HepG2 (cell line): ENCODE results near the gene SRC. TPM values are rescaled to one million over a fixed set of nuclear protein-coding genes. Genes with fewer than 3 reads are reported as not detected.

Experiments
- ATAC-seq: fragments of 200-7000 bp; cut with Tn5 transposase; 3 replicates; pipeline ENCODE4 v1.9.1; 2020; ENCODE audit warnings: mild to moderate bottlenecking, moderate library complexity
- BruUV-seq: library from RNA; stranded (reverse); fragments of 400-500 nt; replicated peaks from 2 replicates; lab custom pipeline; 2021; lab: Mats Ljungman, UMichigan
- CTCF ChIA-PET: fragments of 300-600 bp; formaldehyde crosslinking; extraction: SDS; loops from one replicate; lab custom pipeline; 2021; ENCODE audit warnings: low total read pairs, inconsistent platforms, low intra/inter-chr PET ratio; lab: Yijun Ruan, JAX
- POLR2A ChIA-PET: fragments of 350-600 bp; sonication (Branson Sonifier 250); formaldehyde crosslinking; loops from one replicate; lab custom pipeline; 2020; ENCODE audit warnings: antibody characterized with exemption, inconsistent platforms; lab: Yijun Ruan, JAX
- DNase-seq: peaks from one replicate; pipeline ENCODE4 v3.0.0-alpha.2; 2015; ENCODE audit warnings: low spot score
- FAIRE-seq: peaks from 3 replicates; lab custom pipeline; 2011; peaks lifted over from hg19 to GRCh38; lab: Jason Lieb, UNC
- H2AFZ ChIP-seq: one replicate; pipeline ENCODE4 v1.6.1; 2011; ENCODE audit warnings: low read length, inconsistent platforms
- H3K27ac ChIP-seq: fragments of 300-600 bp; 3 replicates; pipeline ENCODE4 v1.8.0; 2011; ENCODE audit warnings: mixed run types, mild to moderate bottlenecking, mixed read lengths, low read length, inconsistent platforms; ENCODE audit not compliant: insufficient read depth; ENCODE audit errors: extremely low read length
- H3K27me3 ChIP-seq, 2 experiments: fragments of 200-600 bp in 1 of 2; 2 replicates in 1 of 2; 3 replicates in 1 of 2; pipeline versions ENCODE4 v1.6.0 to v1.8.0; 2011; ENCODE audit warnings: low read length in 2 of 2, mild to moderate bottlenecking in 2 of 2, moderate library complexity in 2 of 2, inconsistent platforms in 1 of 2; ENCODE audit not compliant: insufficient read depth in 2 of 2, control insufficient read depth in 1 of 2
- H3K36me3 ChIP-seq, 2 experiments: fragments of 200-600 bp in 1 of 2; replicated peaks in 1 of 2; 2 replicates in 1 of 2; 3 replicates in 1 of 2; pipeline versions ENCODE4 v1.5.1 to v1.8.0; 2011; ENCODE audit warnings: low read length in 2 of 2, inconsistent platforms in 1 of 2; ENCODE audit not compliant: insufficient read depth in 2 of 2, control insufficient read depth in 1 of 2
- H3K4me1 ChIP-seq: 2 replicates; pipeline ENCODE4 v1.5.1; 2012; ENCODE audit warnings: low read length, inconsistent platforms; ENCODE audit not compliant: insufficient read depth
- H3K4me2 ChIP-seq: 2 replicates; pipeline ENCODE4 v1.6.0; 2011; ENCODE audit warnings: low read depth, low read length, inconsistent platforms
- H3K4me3 ChIP-seq, 3 experiments: fragments of 200-600 bp in 1 of 3; sonication (generic), shearing (Covaris generic) in 1 of 3; replicated peaks in 1 of 3; 2 replicates each; pipeline ENCODE4 v1.5.1; 2011 to 2016; ENCODE audit warnings: low read length in 3 of 3, inconsistent platforms in 2 of 3, low read depth in 2 of 3, mild to moderate bottlenecking in 2 of 3, control low read depth in 1 of 3, mixed read lengths in 1 of 3; ENCODE audit not compliant: insufficient read depth in 1 of 3
- H3K79me2 ChIP-seq: one replicate; pipeline ENCODE4 v1.6.1; 2011; ENCODE audit warnings: low read length, inconsistent platforms; ENCODE audit not compliant: insufficient read depth
- H3K9ac ChIP-seq: 2 replicates; pipeline ENCODE4 v1.6.0; 2011; ENCODE audit warnings: mild to moderate bottlenecking, low read depth, low read length, inconsistent platforms; ENCODE audit not compliant: insufficient read depth
- H3K9me3 ChIP-seq: 2 replicates; pipeline ENCODE4 v1.5.1; 2012; ENCODE audit warnings: mild to moderate bottlenecking, low read length
- H4K20me1 ChIP-seq: 2 replicates; pipeline ENCODE4 v1.6.0; 2011; ENCODE audit warnings: inconsistent platforms, mild to moderate bottlenecking, low read length, moderate library complexity; ENCODE audit not compliant: insufficient read depth
- ARID2 ChIP-seq: sonication (generic); formaldehyde crosslinking; IDR thresholded peaks from 2 replicates; pipeline ENCODE4 v1.8.1; 2022; ENCODE audit warnings: mild to moderate bottlenecking, missing genetic modification reagents, borderline replicate concordance
- DMAP1 ChIP-seq: IDR thresholded peaks from 2 replicates; pipeline ENCODE4 v1.6.1; 2016
- DZIP1 ChIP-seq: sonication (generic); formaldehyde crosslinking; IDR thresholded peaks from 2 replicates; pipeline ENCODE4 v1.5.0; 2020; ENCODE audit warnings: mild to moderate bottlenecking, missing genetic modification reagents
- GTF2F1 ChIP-seq: fragments of 150-350 bp; IDR thresholded peaks from 2 replicates; pipeline ENCODE4 v1.6.1; 2014; ENCODE audit warnings: low read length
- HNRNPUL1 ChIP-seq: fragments of 200-400 bp; formaldehyde crosslinking; IDR thresholded peaks from 2 replicates; pipeline ENCODE4 v1.6.1; 2017; ENCODE audit warnings: low read depth, mild to moderate bottlenecking, low read length, moderate library complexity
- KAT7 ChIP-seq: IDR thresholded peaks from 2 replicates; pipeline ENCODE4 v1.6.1; 2018; ENCODE audit warnings: borderline replicate concordance, missing compliant biosample characterization
- LCORL ChIP-seq, 2 experiments: fragments of 450-650 bp in 1 of 2; sonication (generic) in 1 of 2; formaldehyde crosslinking in 1 of 2; IDR thresholded peaks; 2 replicates each; pipeline versions ENCODE4 v1.5.0 to v1.6.1; 2017 to 2020; ENCODE audit warnings: antibody characterized with exemption in 1 of 2, missing genetic modification reagents in 1 of 2
- MXD4 ChIP-seq: IDR thresholded peaks from 2 replicates; pipeline ENCODE4 v1.6.1; 2016; ENCODE audit warnings: mild to moderate bottlenecking, missing biosample characterization, missing genetic modification reagents
- NFATC3 ChIP-seq: sonication (generic); formaldehyde crosslinking; IDR thresholded peaks from 2 replicates; pipeline ENCODE4 v1.5.1; 2020; ENCODE audit warnings: mild to moderate bottlenecking, missing genetic modification reagents
- NKX3-1 ChIP-seq: sonication (generic); formaldehyde crosslinking; IDR thresholded peaks from 2 replicates; pipeline ENCODE4 v1.5.0; 2020; ENCODE audit warnings: missing genetic modification reagents
- ZBTB7A ChIP-seq: sonication (generic); formaldehyde crosslinking; IDR thresholded peaks from 2 replicates; pipeline ENCODE4 v1.8.0; 2022; ENCODE audit warnings: mild to moderate bottlenecking, missing genetic modification reagents
- WGBS: methylation state at CpG from one replicate; pipeline ENCODE4 v1.1.6; 2017; ENCODE audit warnings: low lambda C conversion rate; 5-methylcytosine and 5-hydroxymethylcytosine counted together
- in situ Hi-C: cut with HindIII; loops from 2 replicates; pipeline ENCODE4 v1.10.0; 2017; ENCODE audit warnings: low pct_unique_long_range_greater_than_20kb; ENCODE audit not compliant: extremely low pct_ligation_motif_present
- intact Hi-C: fragments of 100-400 bp; cut with micrococcal nuclease; formaldehyde crosslinking; loops from one replicate; pipeline ENCODE4 v1.10.0; 2022; ENCODE audit not compliant: unreplicated experiment
- polyA plus RNA-seq, 8 experiments: library from polyadenylated mRNA; depleted of rRNA in 3 of 8; stranded (reverse) in 7 of 8; unstranded in 1 of 8; fragments of >200 nt; fragmentation: Illumina TruSeq in 4 of 8; extraction: Trizol in 4 of 8; gene quantifications; 2 replicates each; pipeline versions ENCODE4 v1.2.1 to v1.2.3, GENCODE V29; 2011 to 2016; ENCODE audit warnings: low read depth in 4 of 8, missing spikeins in 1 of 8, mixed read lengths in 1 of 8; ENCODE audit not compliant: insufficient read depth in 1 of 8
- total RNA-seq, 5 experiments: library from RNA; depleted of rRNA; stranded (reverse); fragments of >200 nt; fragmentation: Illumina TruSeq; extraction: Trizol; gene quantifications; 2 replicates each; pipeline ENCODE4 v1.2.3, GENCODE V29; 2016; ENCODE audit warnings: low read depth in 1 of 5

Gene SRC
- total and polyA plus RNA-seq, 2 of the 13 experiments (the other 11 are each of a cell fraction or from before 2014, with no cell fraction given): 54.7 to 192 TPM

GRCh38 chr20:37449276-37449675, 103.3 kb downstream of the SRC start:
- intact Hi-C loops: no loop called here
- WGBS: 37% methylated on average over 12 of the region's 12 CpGs
- CTCF ChIA-PET: no interaction called here

More at GRCh38 chr20:37449276-37449675, 103.3 kb downstream of the SRC start:
- H3K9me3 ChIP-seq: no peaks in the 10 kb centered on the region
- no peak overlapping the region for H3K4me2 ChIP-seq
- no peak for FAIRE-seq
- no peak overlapping the region for H3K9ac ChIP-seq
- no peaks in the 10 kb centered on the region for H3K4me1 ChIP-seq
- no peak overlapping the region for H3K27ac ChIP-seq
- no peaks in the 10 kb centered on the region for H3K79me2 ChIP-seq
- H2AFZ ChIP-seq: no peak overlapping the region
- ATAC-seq: no peak
- H4K20me1 ChIP-seq: no peaks in the 10 kb centered on the region
- H3K4me3 ChIP-seq: no peak overlapping the region
- no TSS peak for BruUV-seq
- in situ Hi-C loops: no loop called here
- H3K27me3 ChIP-seq: peaks cover 6 to 36% of the 10 kb centered on the region in 2 experiments; a peak in 4 of 5 replicates
- POLR2A ChIA-PET: no interaction called here
- no peak for DNase-seq
- H3K36me3 ChIP-seq: no peaks in the 10 kb centered on the region
- TF ChIP-seq GTF2F1: no peak
- no peak for TF ChIP-seq DMAP1 (CRISPR knock-in tag)
- no peak for TF ChIP-seq LCORL (IDR thresholded peaks at IDR 0.05)
- TF ChIP-seq LCORL (CRISPR knock-in tag; IDR thresholded peaks at IDR 0.05): no peak
- TF ChIP-seq NFATC3 (CRISPR knock-in tag): no peak
- no peak for TF ChIP-seq MXD4
- TF ChIP-seq HNRNPUL1: no peak
- TF ChIP-seq KAT7 (CRISPR knock-in tag): no peak
- TF ChIP-seq ARID2 (CRISPR knock-in tag): no peak
- TF ChIP-seq NKX3-1 (CRISPR knock-in tag): no peak
- TF ChIP-seq ZBTB7A: no peak
- TF ChIP-seq DZIP1 (CRISPR knock-in tag): no peak
